GM15510 (cell line): ENCODE data around the gene FAM9C.

Source experiments
- POLR2A ChIP-seq: IDR thresholded peaks from 3 replicates; pipeline ENCODE4 v1.6.1; 2011; ENCODE audit warnings: borderline replicate concordance; ENCODE audit not compliant: insufficient read length; ENCODE audit errors: extremely low read depth

The FAM9C gene

DNA sequence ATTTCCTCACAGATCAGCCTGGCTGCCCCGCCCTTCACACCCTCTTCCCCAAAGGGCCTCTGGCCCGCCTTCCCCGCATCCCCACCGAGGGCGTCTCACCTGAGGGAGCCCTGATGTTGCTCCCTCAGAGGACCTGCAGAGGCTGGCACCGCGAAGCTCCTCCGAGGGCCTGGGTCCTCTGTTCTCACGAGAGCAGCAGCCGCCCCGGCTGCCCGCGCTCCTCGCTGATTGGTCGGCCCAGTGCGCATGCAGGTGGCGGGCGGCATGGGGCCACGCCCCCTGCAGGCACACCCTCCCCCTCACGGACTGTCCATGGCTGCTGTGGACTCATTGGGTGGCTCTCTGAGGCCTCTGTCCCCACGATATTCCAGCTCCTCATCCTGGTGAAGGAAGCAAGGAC lies at the start of gene FAM9C:
FAM9C (minus strand) TSS at position 180 of the 400 bp plus-strand sequence. CDS start 831 bp downstream, outside the sequence.
- TF ChIP-seq POLR2A: no peak

DNA sequence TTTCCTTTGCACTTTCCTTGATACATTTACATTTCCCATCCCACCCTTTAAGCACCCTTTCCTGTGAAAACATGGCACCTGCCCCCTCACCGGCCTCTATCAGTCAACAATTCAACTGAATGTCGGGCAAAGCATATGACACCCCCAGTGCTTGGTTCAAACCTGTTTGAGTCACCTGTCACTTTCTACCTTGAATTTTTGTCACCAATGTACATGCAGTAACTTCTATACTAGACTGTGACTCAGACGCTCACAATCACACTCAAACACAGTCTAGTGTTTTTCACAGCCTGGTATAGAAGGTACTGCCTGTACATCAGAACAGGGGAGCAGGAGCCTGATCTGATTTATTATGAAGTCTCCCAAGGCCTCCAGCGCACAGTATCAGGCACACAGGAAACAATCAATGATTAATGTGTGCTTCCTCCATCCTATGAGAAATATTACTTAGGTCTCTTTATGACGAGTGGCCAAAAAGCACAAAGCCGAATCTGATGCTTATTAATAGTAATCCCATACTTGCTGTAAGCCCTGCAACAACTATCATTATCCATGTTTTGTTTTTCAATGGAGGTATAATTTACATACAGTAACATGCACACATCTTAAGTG lies 49.2 kb upstream of the FAM9C start:
- TF ChIP-seq POLR2A: no peak

DNA sequence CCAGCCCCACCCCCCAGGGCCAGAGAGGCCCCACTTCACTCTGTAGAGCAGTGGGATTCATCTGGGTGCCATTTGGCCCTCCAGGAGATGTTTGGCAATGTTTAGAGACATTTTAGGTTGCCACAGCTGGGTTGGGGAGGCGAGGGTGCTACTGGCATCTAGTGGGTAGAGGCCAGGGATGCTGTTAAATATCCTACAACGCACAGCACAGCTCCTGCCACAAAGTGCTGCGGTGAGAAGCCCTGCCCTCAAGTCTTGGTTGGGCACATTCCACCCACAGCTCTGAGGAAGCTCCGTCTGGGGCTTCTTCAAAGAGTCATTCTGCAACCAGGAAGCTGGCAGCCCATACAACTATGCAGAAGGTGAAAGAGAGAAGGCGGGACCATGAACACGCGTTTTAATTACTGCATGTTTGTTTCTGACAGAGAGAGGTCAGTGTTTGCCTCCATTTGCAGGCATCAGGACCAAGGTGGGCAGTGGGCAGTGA lies 48.1 kb upstream of the FAM9C start:
- peak; percentile 35 for TF ChIP-seq POLR2A

DNA sequence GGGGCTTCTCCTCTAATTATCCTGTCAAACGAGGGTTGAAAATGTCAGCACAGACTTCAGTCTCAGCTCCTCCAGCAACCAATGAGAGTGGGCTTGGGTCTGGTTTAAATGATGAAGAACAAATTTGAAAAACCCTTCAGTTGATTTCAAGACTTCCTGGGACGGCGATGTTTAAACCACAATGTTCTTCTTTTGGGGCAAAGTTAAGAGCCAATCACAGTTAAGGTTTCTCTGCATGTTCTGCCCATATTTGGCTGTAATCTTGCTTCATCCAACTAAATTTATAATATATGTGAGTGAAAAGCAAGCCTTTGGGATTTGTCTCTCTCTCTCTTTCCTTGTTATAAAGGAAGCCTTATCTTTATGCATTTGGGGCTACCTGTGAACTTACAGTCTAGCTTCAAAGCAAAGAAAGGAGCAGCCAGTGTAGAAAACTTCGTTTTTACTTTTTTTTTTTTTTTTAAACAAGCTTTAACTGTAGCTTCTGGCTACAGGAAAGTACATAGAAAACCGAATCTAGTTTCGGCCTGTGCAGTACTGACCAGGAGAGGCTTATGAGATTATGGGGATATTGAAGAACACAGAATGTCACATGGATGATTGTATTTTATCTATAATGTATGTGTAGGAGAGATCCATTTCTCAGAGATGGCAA lies 46.8 kb upstream of the FAM9C start:
- peak; percentile 23 for TF ChIP-seq POLR2A

DNA sequence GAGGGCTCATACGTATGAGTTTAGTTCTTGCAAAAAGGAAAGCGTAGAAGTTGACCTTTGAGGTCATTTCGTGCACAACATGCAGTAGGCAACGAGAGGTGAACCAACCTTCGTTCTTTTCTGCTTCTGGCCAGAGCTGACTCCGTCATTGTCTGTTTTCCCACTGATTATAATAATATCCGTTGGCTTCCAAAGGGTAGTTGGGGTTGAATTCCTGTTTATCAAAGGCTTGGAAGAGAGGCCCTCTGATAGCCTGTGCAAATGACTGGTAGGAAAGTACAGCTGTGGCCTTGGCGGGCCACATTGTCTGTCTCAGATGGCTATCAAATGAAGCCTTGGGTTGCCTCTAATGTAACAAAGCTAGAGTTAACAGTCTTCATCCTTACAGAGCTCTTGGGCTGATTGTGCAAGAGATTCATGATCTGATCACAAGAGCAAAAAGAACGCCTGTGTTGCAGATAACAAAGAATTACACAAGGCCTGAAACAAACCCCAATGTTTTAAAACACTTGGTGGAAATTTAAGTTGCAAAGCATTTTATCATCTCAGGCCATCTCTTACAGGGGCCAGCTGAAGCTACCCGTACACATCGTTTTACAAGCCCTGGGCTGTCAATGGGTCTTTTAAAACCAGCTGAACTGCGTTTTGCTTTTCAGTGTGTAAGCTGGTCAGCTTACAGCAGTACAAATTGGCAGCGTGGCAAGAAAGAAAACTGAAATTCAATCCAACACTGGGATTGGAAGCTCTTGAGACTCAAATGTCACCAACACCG lies 46.1 kb upstream of the FAM9C start:
- no peak for TF ChIP-seq POLR2A

DNA sequence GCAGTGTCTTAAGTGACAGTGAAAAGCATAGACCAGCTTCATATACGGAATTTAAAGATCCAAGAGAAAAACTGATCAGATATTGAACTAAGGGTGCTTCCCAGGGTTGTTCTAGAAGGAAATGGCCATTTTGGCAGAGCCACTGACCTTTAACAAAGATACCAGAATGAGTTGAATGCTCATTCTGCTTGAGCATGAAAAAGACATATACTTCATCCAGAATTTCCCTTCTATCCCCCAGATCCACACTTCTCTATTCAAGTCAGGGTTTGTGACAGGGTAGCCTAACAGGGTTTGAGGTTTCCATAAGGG lies 45.6 kb upstream of the FAM9C start:
- TF ChIP-seq POLR2A: no peak

DNA sequence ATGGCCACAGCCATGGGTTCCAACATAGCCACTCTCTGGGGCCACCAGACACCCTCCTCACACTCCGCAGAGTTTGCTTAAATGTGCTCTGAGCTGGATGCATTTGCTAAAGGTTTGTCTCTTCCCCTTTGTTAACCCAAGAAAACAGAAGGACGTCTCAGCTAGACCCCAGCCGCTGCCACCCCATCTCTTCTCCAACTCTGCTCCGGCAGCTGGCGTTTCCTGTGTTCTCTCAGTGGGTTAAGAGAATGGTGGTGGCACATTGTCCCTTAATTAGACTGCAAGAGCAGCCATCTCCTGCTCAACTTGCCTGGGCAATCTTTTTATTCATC lies 43.7 kb upstream of the FAM9C start:
- TF ChIP-seq POLR2A: no peak

DNA sequence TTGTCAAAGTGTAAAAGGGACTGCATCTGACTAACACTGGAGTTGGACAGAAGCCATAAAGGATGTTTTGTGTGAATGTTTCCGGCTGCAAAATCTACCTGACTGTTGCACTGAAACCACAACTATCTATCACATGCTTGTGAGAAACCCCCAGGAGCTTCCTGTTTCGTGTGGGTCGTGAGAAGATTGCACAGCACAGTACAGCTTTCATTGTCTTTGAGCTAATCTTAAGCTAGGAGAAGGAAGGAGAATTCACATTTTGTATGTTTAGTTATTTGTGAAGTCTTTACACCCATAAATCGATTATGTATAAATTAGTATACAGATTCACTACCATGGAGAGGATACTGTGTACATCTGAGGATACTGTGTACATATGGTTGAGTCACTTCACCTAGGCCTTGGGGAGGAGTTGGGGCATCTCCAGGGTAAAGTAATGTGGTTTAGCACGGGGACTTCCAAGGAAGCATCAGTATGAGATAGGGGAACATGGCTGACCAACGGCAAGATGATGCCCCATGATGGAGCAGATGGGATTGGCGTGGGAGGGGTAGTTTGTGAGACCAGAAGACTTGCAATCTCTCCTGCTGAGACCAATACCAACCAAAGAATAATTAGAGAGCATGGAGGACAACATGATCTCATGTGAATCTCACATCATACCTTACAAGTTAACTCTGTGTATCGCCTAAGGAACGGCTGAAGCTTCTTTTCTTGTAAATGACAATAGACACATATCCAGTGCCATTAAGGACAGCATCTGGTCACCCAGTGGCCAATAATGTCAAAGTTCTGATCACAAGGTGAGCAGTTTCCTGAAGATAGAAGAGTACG lies 43.1 kb upstream of the FAM9C start:
- TF ChIP-seq POLR2A: no peak

DNA sequence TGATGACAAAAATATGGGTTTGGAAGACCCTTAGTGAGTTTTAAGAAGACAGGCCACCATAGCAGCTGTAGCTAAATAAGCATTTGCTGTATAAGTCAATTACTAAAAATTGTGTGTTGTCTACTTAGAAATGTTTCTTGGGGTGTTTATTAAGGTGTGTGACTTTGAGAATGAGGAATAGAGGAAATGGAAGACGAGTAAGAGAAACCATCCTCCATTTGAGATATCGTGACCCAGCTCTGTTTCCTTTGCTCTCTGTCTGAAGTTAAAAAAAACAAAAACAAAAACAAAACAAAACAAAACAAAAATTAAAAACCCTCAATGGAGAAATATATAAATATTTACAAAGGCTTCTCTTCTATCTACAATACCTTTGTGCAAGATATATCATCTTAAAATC lies 41.7 kb upstream of the FAM9C start:
- no peak for TF ChIP-seq POLR2A

DNA sequence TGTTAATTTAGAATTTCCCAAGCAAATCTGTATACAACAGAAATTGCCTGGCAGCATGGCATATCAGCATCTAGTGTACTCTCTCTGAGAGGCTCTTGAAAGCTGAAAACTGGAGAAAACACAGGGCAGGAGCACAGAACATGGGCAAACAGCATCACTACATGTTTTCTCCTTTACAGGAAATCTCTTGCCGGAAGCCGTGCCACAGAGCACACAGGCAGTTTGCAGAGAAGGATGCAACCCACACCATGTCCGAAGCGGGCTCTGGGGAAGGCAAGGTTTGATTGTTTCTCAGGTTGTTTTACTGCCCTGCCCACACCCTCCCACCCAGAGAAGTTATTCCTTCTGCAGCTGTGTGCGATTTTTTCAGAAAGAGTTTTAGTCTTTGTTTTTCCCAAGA lies 41.1 kb upstream of the FAM9C start:
- peak; percentile 39 for TF ChIP-seq POLR2A

DNA sequence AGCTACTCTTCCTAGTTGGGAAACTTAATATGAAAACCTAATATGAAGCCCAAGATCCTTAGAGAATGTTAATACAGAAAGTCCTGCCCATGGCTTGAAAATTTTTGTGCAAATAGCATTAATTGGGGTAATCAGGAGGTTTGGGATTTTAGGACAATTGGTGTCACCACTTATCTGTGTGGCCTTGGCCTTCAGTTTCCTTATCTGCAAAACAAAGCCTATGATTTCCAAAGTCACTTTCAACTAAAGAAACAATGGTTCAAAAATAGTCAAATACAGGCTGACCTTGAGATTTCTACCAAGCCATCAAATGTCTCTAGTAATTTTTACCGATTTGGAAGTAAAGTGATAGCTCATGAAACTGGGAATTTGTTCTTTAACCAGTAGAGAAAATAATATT lies 40.2 kb upstream of the FAM9C start:
- TF ChIP-seq POLR2A: no peak

DNA sequence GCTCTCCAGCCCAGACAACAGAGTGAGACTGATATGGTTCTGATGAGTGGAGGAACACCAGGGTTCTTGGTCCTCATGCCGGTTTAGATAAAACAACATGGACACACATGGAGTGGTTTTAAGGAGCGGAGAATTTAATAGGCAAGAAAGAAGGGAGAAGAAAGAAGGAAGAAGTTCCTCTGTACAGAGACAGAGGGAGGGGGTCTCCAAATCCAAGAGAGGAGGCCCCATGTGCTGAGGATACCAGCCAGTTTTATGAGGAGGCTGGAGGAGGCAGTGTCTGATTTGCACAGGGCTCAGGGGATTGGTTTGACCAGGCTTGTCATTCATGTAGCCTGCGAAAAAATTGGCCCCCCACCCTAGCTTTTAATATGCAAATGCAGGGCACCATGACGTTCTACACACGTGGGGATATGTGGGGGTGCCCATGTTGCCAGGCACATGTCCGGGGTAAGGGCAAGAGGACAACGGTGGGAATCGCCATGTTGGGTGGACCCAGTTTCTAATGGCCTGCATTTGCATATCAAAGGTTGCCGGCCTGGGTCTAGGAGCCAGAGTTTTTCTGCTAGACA lies 39.4 kb upstream of the FAM9C start:
- TF ChIP-seq POLR2A: peak; percentile 17

DNA sequence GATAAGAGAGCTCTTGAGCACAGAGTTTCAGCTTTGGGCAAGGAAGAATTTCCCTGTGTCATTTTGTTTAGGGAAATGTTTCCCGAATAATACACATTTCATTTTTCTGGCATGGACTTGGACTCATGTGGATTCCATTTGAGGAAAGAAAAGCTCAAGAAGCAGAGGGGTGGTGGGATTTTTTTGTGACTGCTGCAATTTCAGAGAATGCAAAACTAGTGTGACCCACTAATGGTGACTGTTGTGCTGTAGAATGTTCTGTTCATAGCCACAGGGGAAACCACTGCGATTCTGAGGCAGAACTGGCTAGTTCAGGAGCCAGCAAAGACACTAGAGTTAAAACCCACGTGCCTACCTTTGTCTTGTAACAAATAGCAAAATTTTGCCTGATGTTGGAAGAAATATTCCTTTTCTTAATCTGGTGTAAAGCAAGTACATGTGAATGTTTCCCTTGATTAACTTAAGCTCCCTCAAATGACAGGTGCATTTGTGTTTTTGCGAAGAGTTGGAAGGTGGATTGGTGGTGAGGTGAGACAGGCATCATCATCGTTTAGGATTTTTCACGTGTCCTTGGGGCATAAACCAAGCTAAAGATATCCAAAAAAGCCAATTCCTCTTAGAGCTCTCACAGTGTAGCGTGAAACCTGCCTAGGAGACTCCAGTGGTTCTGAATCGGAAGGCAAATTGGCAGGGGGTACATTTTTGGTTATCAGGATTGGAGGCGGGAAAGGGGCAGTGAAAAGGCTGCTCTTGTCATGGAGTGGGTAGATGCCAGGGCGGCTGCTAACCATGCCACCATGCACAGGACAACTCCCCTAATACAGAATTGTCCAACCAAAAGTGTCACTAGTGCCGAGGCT lies 38.0 kb upstream of the FAM9C start:
- TF ChIP-seq POLR2A: no peak

DNA sequence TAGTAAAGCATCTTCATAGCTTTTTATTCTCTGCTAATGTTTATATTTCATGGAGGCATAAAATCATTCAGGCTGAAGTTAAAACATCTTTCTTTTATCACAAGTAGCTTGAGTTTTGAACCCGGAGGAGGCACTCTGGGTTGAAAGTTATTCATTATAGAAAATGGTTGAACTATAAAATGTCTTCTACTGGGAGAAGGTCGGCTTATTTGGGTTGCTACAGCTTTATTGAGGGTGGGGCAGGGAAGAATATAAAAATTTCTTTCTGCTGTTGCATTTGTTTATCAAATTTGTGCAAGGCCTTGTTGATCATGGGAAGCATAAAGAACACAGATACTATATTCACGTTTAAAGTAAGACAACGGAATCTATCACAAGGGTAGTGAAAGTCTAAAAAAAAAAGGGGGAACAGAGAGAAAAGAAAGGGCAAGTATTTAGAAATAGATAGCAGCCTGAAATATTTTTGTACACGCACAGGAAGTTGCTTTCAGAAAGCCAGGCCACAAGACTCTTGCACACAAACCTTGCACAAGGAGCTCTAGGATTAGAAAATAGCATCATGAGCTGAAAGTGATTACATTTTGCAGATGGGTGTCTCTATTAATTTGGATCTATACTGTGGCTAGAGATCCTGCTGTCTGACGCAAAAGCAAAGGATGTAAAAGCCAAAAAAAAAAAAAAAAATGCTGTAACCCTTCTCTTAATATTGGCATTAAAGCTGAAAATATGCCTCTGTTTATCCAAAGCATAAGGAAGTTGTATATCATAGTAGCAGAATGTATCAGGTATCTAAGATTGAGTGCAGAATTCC lies 37.2 kb upstream of the FAM9C start:
- no peak for TF ChIP-seq POLR2A
